Left kidney (tissue), 2 donors: Measurements from ENCODE around the gene KIF18B. TPM values are rescaled to one million over a fixed set of nuclear protein-coding genes. Genes with fewer than 3 reads are reported as not detected.

ENCODE experiments used
- DNase-seq: peaks from one replicate; pipeline ENCODE4 v3.0.0-alpha.2; 2013
- polyA plus RNA-seq: library from polyadenylated mRNA; unstranded; fragments of 120-200 nt; gene quantifications from one replicate; pipeline ENCODE4 v1.2.1, GENCODE V29; 2013; ENCODE audit not compliant: insufficient read length

KIF18B gene
- polyA plus RNA-seq, 1 donor: 19.7 TPM

DNA sequence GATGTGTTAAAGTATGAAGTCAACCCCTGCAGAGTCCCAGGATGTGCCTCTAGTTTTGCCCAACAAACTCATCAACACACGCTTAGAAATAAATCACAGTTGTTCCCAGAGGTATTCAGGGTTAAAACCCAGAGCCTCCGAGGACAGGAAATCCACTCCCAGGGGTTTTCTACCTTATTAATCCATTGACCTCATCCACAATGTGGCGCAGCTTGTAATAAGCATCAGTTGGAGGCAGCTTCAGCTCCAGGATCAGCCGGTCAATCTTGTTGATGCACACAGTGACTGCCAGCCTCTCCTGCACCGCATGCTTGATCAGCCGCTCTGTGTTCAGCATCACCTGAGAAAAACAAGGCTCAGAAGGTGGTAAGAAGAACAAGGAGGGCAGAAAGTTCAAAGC, 71.8 kb downstream of the KIF18B start:
- DNase-seq: no peak

Other genes with a start within 250 kb of the KIF18B start
- gene DBF4B, start 239.1 kb downstream of the KIF18B start, polyA plus RNA-seq: 21.6 TPM
- gene ADAM11, start 188.8 kb downstream of the KIF18B start, polyA plus RNA-seq: 2.8 TPM
- 30.3 TPM for gene GJC1, start 117.5 kb downstream of the KIF18B start, polyA plus RNA-seq
- 1.4 TPM for gene HIGD1B, start 99.9 kb downstream of the KIF18B start, polyA plus RNA-seq
- gene EFTUD2, start 48.3 kb downstream of the KIF18B start, polyA plus RNA-seq: 132 TPM
- gene GFAP, start 32.3 kb downstream of the KIF18B start, polyA plus RNA-seq: 0.58 TPM
- 0.91 TPM for gene C1QL1, start 20.5 kb upstream of the KIF18B start, polyA plus RNA-seq
- gene DCAKD, start 103.9 kb upstream of the KIF18B start, polyA plus RNA-seq: 55.3 TPM
- gene NMT1, start 113.5 kb upstream of the KIF18B start, polyA plus RNA-seq: 71.5 TPM
- 20.5 TPM for gene PLCD3, start 184.7 kb upstream of the KIF18B start, polyA plus RNA-seq
- gene ACBD4, start 187.9 kb upstream of the KIF18B start, polyA plus RNA-seq: 11.8 TPM
- gene HEXIM1, start 200.7 kb upstream of the KIF18B start, polyA plus RNA-seq: 43.8 TPM
- 11.3 TPM for gene HEXIM2, start 214.1 kb upstream of the KIF18B start, polyA plus RNA-seq